OCI-LY1 (cell line): ENCODE measurements around the gene POLG.

Source experiments
- H2AFZ ChIP-seq: fragments of 200-600 bp; sonication (generic), shearing (Covaris generic); 2 replicates; pipeline ENCODE4 v1.6.0; 2014; ENCODE audit warnings: antibody characterized with exemption, mild to moderate bottlenecking, low read length
- H3F3A ChIP-seq: fragments of 200-600 bp; sonication (generic), shearing (Covaris generic); 2 replicates; pipeline ENCODE4 v1.6.0; 2014; ENCODE audit warnings: mild to moderate bottlenecking, antibody characterized with exemption, low read length, moderate library complexity; ENCODE audit not compliant: insufficient read depth
- H3K27ac ChIP-seq: fragments of 200-600 bp; sonication (generic); 2 replicates; pipeline ENCODE4 v1.5.1; 2014; ENCODE audit warnings: low read length, mixed run types, mild to moderate bottlenecking, low read depth; ENCODE audit not compliant: poor library complexity, severe bottlenecking
- H3K27me3 ChIP-seq: fragments of 200-600 bp; sonication (generic); 2 replicates; pipeline ENCODE4 v1.6.0; 2014; ENCODE audit warnings: antibody characterized with exemption, mild to moderate bottlenecking, low read length, moderate library complexity; ENCODE audit not compliant: insufficient read depth
- H3K36me3 ChIP-seq: fragments of 200-600 bp; sonication (generic); 2 replicates; pipeline ENCODE4 v1.6.1; 2014; ENCODE audit warnings: mild to moderate bottlenecking, antibody characterized with exemption, low read length, moderate library complexity, mixed read lengths; ENCODE audit not compliant: insufficient read depth
- H3K4me1 ChIP-seq: fragments of 200-600 bp; sonication (generic); 2 replicates; pipeline ENCODE4 v1.5.1; 2014; ENCODE audit warnings: mild to moderate bottlenecking, low read length, moderate library complexity; ENCODE audit not compliant: insufficient read depth, severe bottlenecking
- H3K4me2 ChIP-seq: fragments of 200-600 bp; sonication (generic), shearing (Covaris generic); 2 replicates; pipeline ENCODE4 v1.6.1; 2014; ENCODE audit warnings: low read length
- H3K4me3 ChIP-seq: fragments of 200-600 bp; sonication (generic); 2 replicates; pipeline ENCODE4 v1.5.1; 2014; ENCODE audit warnings: low read length, low read depth, mild to moderate bottlenecking, mixed read lengths; ENCODE audit not compliant: poor library complexity, severe bottlenecking
- H3K79me2 ChIP-seq: fragments of 200-600 bp; shearing (Covaris generic); 2 replicates; pipeline ENCODE4 v1.6.1; 2016; ENCODE audit warnings: mixed run types, low read length, mixed read lengths; ENCODE audit not compliant: insufficient read depth
- H3K9ac ChIP-seq: fragments of 200-600 bp; sonication (generic), shearing (Covaris generic); 2 replicates; pipeline ENCODE4 v1.6.1; 2014; ENCODE audit warnings: mild to moderate bottlenecking, low read length, mixed read lengths
- H3K9me2 ChIP-seq: fragments of 200-600 bp; sonication (generic), shearing (Covaris generic); 2 replicates; pipeline ENCODE4 v1.6.1; 2014; ENCODE audit warnings: low read depth, mild to moderate bottlenecking, low read length, mixed read lengths
- H3K9me3 ChIP-seq: fragments of 200-600 bp; shearing (Covaris generic); 2 replicates; pipeline ENCODE4 v1.6.1; 2014; ENCODE audit warnings: low read length, mixed read lengths
- H4K20me1 ChIP-seq: fragments of 200-600 bp; sonication (generic), shearing (Covaris generic); 2 replicates; pipeline ENCODE4 v1.6.0; 2016; ENCODE audit warnings: mild to moderate bottlenecking, low read length; ENCODE audit not compliant: insufficient read depth
- CTCF ChIP-seq: fragments of 200-600 bp; sonication (generic), shearing (Covaris generic); IDR thresholded peaks from 2 replicates; pipeline ENCODE4 v1.5.1; 2017; ENCODE audit warnings: mild to moderate bottlenecking, antibody characterized with exemption, low read length, moderate library complexity, mixed read lengths
- EZH2 ChIP-seq: fragments of 200-600 bp; sonication (generic), shearing (Covaris generic); IDR thresholded peaks from 2 replicates; pipeline ENCODE4 v1.8.0; 2017; ENCODE audit warnings: borderline replicate concordance, mixed run types, mild to moderate bottlenecking, antibody characterized with exemption, low read length, moderate library complexity, mixed read lengths

Gene POLG

GRCh38 chr15:89322822-89323221 is 11.8 kb downstream of the POLG start:
- no peak overlapping the region for H3K9ac ChIP-seq
- no peak overlapping the region for H3K27ac ChIP-seq
- no peak for TF ChIP-seq EZH2
- TF ChIP-seq CTCF, result no peak
- no peaks in the 10 kb centered on the region for H3K79me2 ChIP-seq
- H3K36me3 ChIP-seq, result peaks cover 98% of the 10 kb centered on the region
- no peaks in the 10 kb centered on the region for H3K27me3 ChIP-seq
- no peaks in the 10 kb centered on the region for H3K9me2 ChIP-seq
- no peak overlapping the region for H2AFZ ChIP-seq
- H3K4me1 ChIP-seq, result no peaks in the 10 kb centered on the region
- no peak overlapping the region for H3K4me3 ChIP-seq
- H3K4me2 ChIP-seq, result no peak overlapping the region
- no peaks in the 10 kb centered on the region for H4K20me1 ChIP-seq
- no peaks in the 10 kb centered on the region for H3K9me3 ChIP-seq
- H3F3A ChIP-seq, result no peaks in the 10 kb centered on the region

- Histone ChIP-seq H3K9me2 (no peaks in the 10 kb centered on the region), H3K4me1 (no peaks in the 10 kb centered on the region), H2AFZ (no peak overlapping the region), H3K4me3 (no peak overlapping the region), H3K9me3 (no peaks in the 10 kb centered on the region), H3K4me2 (no peak overlapping the region), H3K27ac (no peak overlapping the region), H3K79me2 (no peaks in the 10 kb centered on the region), H3K9ac (no peak overlapping the region), H4K20me1 (no peaks in the 10 kb centered on the region), H3K27me3 (no peaks in the 10 kb centered on the region), H3F3A (no peaks in the 10 kb centered on the region), H3K36me3 (peaks cover 98% of the 10 kb centered on the region)
- no peak; the same call in 1 of the 2 replicates for TF ChIP-seq CTCF
- TF ChIP-seq EZH2, result no peak
Measured at GRCh38 chr15:89321521-89322410, 12.9 kb downstream of the POLG start.

GRCh38 chr15:89320200-89320599 is 14.4 kb downstream of the POLG start:
- H2AFZ ChIP-seq, result no peak overlapping the region
- H3K4me1 ChIP-seq, result no peaks in the 10 kb centered on the region
- H4K20me1 ChIP-seq, result no peaks in the 10 kb centered on the region
- no peaks in the 10 kb centered on the region for H3K79me2 ChIP-seq
- no peaks in the 10 kb centered on the region for H3K9me2 ChIP-seq
- no peaks in the 10 kb centered on the region for H3K27me3 ChIP-seq
- H3F3A ChIP-seq, result no peaks in the 10 kb centered on the region
- H3K36me3 ChIP-seq, result peaks cover 98% of the 10 kb centered on the region
- H3K27ac ChIP-seq, result no peak overlapping the region
- no peak overlapping the region for H3K9ac ChIP-seq
- H3K4me2 ChIP-seq, result no peak overlapping the region
- H3K4me3 ChIP-seq, result no peak overlapping the region
- TF ChIP-seq EZH2 (no peak), CTCF (no peak)
- no peaks in the 10 kb centered on the region for H3K9me3 ChIP-seq
